Measurements from ENCODE around the gene SHOC2. TPM values are rescaled to one million over a fixed set of nuclear protein-coding genes. Genes with fewer than 3 reads are reported as not detected.

SHOC2 gene
- total and polyA plus RNA-seq, 2 experiments from 2014 or later = 23.3 to 33.3 TPM

DNA sequence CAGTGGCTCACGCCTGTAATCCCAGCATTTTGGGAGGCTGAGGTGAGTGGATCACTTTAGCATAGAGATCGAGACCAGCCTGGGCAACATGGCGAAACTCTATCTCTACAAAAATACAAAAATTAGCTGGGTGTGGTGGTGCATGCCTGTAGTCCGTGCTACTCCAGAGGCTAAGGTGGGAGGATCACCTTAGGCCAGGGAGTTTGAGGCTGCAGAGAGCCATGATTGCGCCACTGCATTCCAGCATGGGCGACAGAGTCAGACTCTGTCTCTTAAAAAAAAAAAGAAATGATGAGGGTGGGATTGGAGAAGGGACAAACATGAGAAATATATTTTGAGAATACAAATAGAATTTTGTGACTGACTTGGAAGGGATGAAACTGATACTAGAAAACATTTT lies 76.9 kb downstream of the SHOC2 start:
- H3K27me3 Mint-ChIP-seq (ENCODE audit: insufficient read depth, low read depth, poor library complexity) = no peaks in the 10 kb centered on the region
- Histone ChIP-seq H3K27ac (ENCODE audit: low read depth) (no peak overlapping the region), H3K4me2 (no peak overlapping the region), H3K4me3 (no peak overlapping the region), H3K36me3 (ENCODE audit: insufficient read depth) (no peaks in the 10 kb centered on the region; the same call in 1 of the 2 replicates), H2AFZ (no peak overlapping the region), H3K4me1 (ENCODE audit: insufficient read depth) (no peaks in the 10 kb centered on the region), H3F3A (replicated peaks; ENCODE audit: low read depth) (no peaks in the 10 kb centered on the region), H4K20me1 (replicated peaks; ENCODE audit: insufficient read depth) (no peaks in the 10 kb centered on the region), H3K79me2 (replicated peaks; ENCODE audit: insufficient read depth) (no peaks in the 10 kb centered on the region), H3K9me2 (ENCODE audit: insufficient read depth) (no peaks in the 10 kb centered on the region), H3K27me3 (ENCODE audit: insufficient read depth) (no peaks in the 10 kb centered on the region)
- no peak overlapping the region for H3K4me3 Mint-ChIP-seq
- no peaks in the 10 kb centered on the region for H3K36me3 Mint-ChIP-seq (ENCODE audit: low read depth)
- no peak for ATAC-seq
- H3K4me1 Mint-ChIP-seq = no peaks in the 10 kb centered on the region
- no peak for DNase-seq (ENCODE audit: low spot score)
- H3K27ac Mint-ChIP-seq = no peak overlapping the region
- no peaks in the 10 kb centered on the region for H3K9me3 Mint-ChIP-seq
- TF ChIP-seq POLR2AphosphoS5 (IDR thresholded peaks at IDR 0.05; ENCODE audit: low read depth) = no peak
- TF ChIP-seq ZNF114 (CRISPR knock-in tag; IDR thresholded peaks at IDR 0.05) = no peak
- TF ChIP-seq STAT1 (IDR thresholded peaks at IDR 0.05; ENCODE audit: unreplicated experiment) = no peak
- TF ChIP-seq, protein P1, sequence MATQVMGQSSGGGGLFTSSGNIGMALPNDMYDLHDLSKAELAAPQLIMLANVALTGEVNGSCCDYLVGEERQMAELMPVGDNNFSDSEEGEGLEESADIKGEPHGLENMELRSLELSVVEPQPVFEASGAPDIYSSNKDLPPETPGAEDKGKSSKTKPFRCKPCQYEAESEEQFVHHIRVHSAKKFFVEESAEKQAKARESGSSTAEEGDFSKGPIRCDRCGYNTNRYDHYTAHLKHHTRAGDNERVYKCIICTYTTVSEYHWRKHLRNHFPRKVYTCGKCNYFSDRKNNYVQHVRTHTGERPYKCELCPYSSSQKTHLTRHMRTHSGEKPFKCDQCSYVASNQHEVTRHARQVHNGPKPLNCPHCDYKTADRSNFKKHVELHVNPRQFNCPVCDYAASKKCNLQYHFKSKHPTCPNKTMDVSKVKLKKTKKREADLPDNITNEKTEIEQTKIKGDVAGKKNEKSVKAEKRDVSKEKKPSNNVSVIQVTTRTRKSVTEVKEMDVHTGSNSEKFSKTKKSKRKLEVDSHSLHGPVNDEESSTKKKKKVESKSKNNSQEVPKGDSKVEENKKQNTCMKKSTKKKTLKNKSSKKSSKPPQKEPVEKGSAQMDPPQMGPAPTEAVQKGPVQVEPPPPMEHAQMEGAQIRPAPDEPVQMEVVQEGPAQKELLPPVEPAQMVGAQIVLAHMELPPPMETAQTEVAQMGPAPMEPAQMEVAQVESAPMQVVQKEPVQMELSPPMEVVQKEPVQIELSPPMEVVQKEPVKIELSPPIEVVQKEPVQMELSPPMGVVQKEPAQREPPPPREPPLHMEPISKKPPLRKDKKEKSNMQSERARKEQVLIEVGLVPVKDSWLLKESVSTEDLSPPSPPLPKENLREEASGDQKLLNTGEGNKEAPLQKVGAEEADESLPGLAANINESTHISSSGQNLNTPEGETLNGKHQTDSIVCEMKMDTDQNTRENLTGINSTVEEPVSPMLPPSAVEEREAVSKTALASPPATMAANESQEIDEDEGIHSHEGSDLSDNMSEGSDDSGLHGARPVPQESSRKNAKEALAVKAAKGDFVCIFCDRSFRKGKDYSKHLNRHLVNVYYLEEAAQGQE (IDR thresholded peaks at IDR 0.05; ENCODE audit: unreplicated experiment) = no peak
- TF ChIP-seq, protein P2, sequence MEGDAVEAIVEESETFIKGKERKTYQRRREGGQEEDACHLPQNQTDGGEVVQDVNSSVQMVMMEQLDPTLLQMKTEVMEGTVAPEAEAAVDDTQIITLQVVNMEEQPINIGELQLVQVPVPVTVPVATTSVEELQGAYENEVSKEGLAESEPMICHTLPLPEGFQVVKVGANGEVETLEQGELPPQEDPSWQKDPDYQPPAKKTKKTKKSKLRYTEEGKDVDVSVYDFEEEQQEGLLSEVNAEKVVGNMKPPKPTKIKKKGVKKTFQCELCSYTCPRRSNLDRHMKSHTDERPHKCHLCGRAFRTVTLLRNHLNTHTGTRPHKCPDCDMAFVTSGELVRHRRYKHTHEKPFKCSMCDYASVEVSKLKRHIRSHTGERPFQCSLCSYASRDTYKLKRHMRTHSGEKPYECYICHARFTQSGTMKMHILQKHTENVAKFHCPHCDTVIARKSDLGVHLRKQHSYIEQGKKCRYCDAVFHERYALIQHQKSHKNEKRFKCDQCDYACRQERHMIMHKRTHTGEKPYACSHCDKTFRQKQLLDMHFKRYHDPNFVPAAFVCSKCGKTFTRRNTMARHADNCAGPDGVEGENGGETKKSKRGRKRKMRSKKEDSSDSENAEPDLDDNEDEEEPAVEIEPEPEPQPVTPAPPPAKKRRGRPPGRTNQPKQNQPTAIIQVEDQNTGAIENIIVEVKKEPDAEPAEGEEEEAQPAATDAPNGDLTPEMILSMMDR (conservative IDR thresholded peaks at IDR 0.05; ENCODE audit: low read depth in 2 of 2) = no peak
- TF ChIP-seq EZH2 (IDR thresholded peaks at IDR 0.05; ENCODE audit: low read depth, unreplicated experiment) = no peak
- no peak for TF ChIP-seq CREB1 (CRISPR knock-in tag; IDR thresholded peaks at IDR 0.05; ENCODE audit: low read depth)
- TF ChIP-seq JUNB (IDR thresholded peaks at IDR 0.05; ENCODE audit: unreplicated experiment) = no peak
- TF ChIP-seq EZH2phosphoT487 (IDR thresholded peaks at IDR 0.05; ENCODE audit: unreplicated experiment) = no peak
- TF ChIP-seq, protein P3, sequence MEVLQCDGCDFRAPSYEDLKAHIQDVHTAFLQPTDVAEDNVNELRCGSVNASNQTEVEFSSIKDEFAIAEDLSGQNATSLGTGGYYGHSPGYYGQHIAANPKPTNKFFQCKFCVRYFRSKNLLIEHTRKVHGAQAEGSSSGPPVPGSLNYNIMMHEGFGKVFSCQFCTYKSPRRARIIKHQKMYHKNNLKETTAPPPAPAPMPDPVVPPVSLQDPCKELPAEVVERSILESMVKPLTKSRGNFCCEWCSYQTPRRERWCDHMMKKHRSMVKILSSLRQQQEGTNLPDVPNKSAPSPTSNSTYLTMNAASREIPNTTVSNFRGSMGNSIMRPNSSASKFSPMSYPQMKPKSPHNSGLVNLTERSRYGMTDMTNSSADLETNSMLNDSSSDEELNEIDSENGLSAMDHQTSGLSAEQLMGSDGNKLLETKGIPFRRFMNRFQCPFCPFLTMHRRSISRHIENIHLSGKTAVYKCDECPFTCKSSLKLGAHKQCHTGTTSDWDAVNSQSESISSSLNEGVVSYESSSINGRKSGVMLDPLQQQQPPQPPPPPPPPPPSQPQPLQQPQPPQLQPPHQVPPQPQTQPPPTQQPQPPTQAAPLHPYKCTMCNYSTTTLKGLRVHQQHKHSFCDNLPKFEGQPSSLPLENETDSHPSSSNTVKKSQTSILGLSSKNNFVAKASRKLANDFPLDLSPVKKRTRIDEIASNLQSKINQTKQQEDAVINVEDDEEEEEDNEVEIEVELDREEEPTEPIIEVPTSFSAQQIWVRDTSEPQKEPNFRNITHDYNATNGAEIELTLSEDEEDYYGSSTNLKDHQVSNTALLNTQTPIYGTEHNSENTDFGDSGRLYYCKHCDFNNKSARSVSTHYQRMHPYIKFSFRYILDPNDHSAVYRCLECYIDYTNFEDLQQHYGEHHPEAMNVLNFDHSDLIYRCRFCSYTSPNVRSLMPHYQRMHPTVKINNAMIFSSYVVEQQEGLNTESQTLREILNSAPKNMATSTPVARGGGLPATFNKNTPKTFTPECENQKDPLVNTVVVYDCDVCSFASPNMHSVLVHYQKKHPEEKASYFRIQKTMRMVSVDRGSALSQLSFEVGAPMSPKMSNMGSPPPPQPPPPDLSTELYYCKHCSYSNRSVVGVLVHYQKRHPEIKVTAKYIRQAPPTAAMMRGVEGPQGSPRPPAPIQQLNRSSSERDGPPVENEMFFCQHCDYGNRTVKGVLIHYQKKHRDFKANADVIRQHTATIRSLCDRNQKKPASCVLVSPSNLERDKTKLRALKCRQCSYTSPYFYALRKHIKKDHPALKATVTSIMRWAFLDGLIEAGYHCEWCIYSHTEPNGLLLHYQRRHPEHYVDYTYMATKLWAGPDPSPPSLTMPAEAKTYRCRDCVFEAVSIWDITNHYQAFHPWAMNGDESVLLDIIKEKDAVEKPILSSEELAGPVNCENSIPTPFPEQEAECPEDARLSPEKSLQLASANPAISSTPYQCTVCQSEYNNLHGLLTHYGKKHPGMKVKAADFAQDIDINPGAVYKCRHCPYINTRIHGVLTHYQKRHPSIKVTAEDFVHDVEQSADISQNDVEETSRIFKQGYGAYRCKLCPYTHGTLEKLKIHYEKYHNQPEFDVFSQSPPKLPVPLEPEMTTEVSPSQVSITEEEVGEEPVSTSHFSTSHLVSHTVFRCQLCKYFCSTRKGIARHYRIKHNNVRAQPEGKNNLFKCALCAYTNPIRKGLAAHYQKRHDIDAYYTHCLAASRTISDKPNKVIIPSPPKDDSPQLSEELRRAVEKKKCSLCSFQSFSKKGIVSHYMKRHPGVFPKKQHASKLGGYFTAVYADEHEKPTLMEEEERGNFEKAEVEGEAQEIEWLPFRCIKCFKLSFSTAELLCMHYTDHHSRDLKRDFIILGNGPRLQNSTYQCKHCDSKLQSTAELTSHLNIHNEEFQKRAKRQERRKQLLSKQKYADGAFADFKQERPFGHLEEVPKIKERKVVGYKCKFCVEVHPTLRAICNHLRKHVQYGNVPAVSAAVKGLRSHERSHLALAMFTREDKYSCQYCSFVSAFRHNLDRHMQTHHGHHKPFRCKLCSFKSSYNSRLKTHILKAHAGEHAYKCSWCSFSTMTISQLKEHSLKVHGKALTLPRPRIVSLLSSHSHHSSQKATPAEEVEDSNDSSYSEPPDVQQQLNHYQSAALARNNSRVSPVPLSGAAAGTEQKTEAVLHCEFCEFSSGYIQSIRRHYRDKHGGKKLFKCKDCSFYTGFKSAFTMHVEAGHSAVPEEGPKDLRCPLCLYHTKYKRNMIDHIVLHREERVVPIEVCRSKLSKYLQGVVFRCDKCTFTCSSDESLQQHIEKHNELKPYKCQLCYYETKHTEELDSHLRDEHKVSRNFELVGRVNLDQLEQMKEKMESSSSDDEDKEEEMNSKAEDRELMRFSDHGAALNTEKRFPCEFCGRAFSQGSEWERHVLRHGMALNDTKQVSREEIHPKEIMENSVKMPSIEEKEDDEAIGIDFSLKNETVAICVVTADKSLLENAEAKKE (CRISPR knock-in tag; IDR thresholded peaks at IDR 0.05) = no peak
- TF ChIP-seq, protein P4, sequence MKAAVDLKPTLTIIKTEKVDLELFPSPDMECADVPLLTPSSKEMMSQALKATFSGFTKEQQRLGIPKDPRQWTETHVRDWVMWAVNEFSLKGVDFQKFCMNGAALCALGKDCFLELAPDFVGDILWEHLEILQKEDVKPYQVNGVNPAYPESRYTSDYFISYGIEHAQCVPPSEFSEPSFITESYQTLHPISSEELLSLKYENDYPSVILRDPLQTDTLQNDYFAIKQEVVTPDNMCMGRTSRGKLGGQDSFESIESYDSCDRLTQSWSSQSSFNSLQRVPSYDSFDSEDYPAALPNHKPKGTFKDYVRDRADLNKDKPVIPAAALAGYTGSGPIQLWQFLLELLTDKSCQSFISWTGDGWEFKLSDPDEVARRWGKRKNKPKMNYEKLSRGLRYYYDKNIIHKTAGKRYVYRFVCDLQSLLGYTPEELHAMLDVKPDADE (IDR thresholded peaks at IDR 0.05) = no peak
- TF ChIP-seq ZNF331 (CRISPR knock-in tag; IDR thresholded peaks at IDR 0.05; ENCODE audit: low read depth) = no peak
- no peak for TF ChIP-seq NANOG (IDR thresholded peaks at IDR 0.05; ENCODE audit: borderline replicate concordance)
